ENCODE data around the gene BLNK.
"Not testable (repeated sequence)": the region's sequence is repeated elsewhere in the genome, so short reads cannot be mapped to it uniquely, and the experiment has no call there.

GRCh38 chr10:96308854-96309253, 37.5 kb upstream of the BLNK start:
- TF ChIP-seq CTCF (conservative IDR thresholded peaks at IDR 0.05); EZH2 (IDR thresholded peaks at IDR 0.05; ENCODE audit: low read depth): not testable (repeated sequence)
